ENCODE data around the gene SCD5.

- TF ChIP-seq POLR2A (IDR thresholded peaks at IDR 0.05; ENCODE audit: low read depth, low read length) (no peak), TAF1 (IDR thresholded peaks at IDR 0.05; ENCODE audit: borderline replicate concordance, low read depth, low read length) (no peak)
Measured at GRCh38 chr4:82579932-82580331, 218.7 kb downstream of the SCD5 start.
